SK-N-SH treated with all-trans-retinoic acid at 6 μM for 48 hours (cell line): ENCODE measurements around the gene GRAMD1B.

Source experiments
- ARNTL ChIP-seq: fragments of 450-650 bp; formaldehyde crosslinking; IDR thresholded peaks from 2 replicates; pipeline ENCODE4 v1.5.0; 2020; ENCODE audit warnings: low read depth, mild to moderate bottlenecking, moderate library complexity, borderline replicate concordance
- ESRRG ChIP-seq: fragments of 250-450 bp; sonication (Bioruptor Pico); IDR thresholded peaks from 2 replicates; pipeline ENCODE4 v1.6.1; 2021; ENCODE audit warnings: mild to moderate bottlenecking
- ISL1 ChIP-seq: fragments of 250-450 bp; sonication (Bioruptor Pico); IDR thresholded peaks from 2 replicates; pipeline ENCODE4 v2.1.2; 2022; ENCODE audit warnings: mild to moderate bottlenecking, moderate library complexity
- OSR1 ChIP-seq: fragments of 250-450 bp; sonication (Bioruptor Pico); IDR thresholded peaks from 2 replicates; pipeline ENCODE4 v1.8.0; 2022; ENCODE audit warnings: moderate library complexity, mild to moderate bottlenecking, inconsistent platforms
- PPARA ChIP-seq: fragments of 250-450 bp; sonication (Bioruptor Pico); IDR thresholded peaks from 2 replicates; pipeline ENCODE4 v1.5.0; 2020; ENCODE audit warnings: mild to moderate bottlenecking, borderline replicate concordance
- RARB ChIP-seq: fragments of 250-450 bp; sonication (Bioruptor Pico); IDR thresholded peaks from 2 replicates; pipeline ENCODE4 v1.8.0; 2021; ENCODE audit warnings: mild to moderate bottlenecking, moderate library complexity
- SNAI2 ChIP-seq: fragments of 250-450 bp; sonication (Bioruptor Pico); IDR thresholded peaks from 2 replicates; pipeline ENCODE4 v1.5.0; 2020; ENCODE audit warnings: mild to moderate bottlenecking, moderate library complexity
- ZFP3 ChIP-seq: fragments of 250-450 bp; sonication (Bioruptor Pico); IDR thresholded peaks from 2 replicates; pipeline ENCODE4 v1.5.0; 2020; ENCODE audit warnings: mild to moderate bottlenecking, moderate library complexity
- ZFP30 ChIP-seq: fragments of 450-650 bp; formaldehyde crosslinking; IDR thresholded peaks from 2 replicates; pipeline ENCODE4 v1.5.0; 2022; ENCODE audit warnings: mild to moderate bottlenecking, moderate library complexity
- ZNF8 ChIP-seq: fragments of 450-650 bp; formaldehyde crosslinking; IDR thresholded peaks from 2 replicates; pipeline ENCODE4 v1.5.0; 2020; ENCODE audit warnings: mild to moderate bottlenecking, moderate library complexity
- TF ChIP-seq, protein P1 (sequence below): fragments of 250-450 bp; sonication (Bioruptor Pico); IDR thresholded peaks from 2 replicates; pipeline ENCODE4 v1.8.0; 2021; ENCODE audit warnings: low read depth, mild to moderate bottlenecking, moderate library complexity, borderline replicate concordance
- TF ChIP-seq, protein P2 (sequence below): fragments of 250-450 bp; sonication (Bioruptor Pico); IDR thresholded peaks from 2 replicates; pipeline ENCODE4 v1.5.1; 2020; ENCODE audit warnings: low read depth, mild to moderate bottlenecking, moderate library complexity
- TF ChIP-seq, protein P3 (sequence below): fragments of 250-450 bp; sonication (Bioruptor Pico); IDR thresholded peaks from 2 replicates; pipeline ENCODE4 v1.8.0; 2020; ENCODE audit warnings: mild to moderate bottlenecking, moderate library complexity, borderline replicate concordance

DNA sequence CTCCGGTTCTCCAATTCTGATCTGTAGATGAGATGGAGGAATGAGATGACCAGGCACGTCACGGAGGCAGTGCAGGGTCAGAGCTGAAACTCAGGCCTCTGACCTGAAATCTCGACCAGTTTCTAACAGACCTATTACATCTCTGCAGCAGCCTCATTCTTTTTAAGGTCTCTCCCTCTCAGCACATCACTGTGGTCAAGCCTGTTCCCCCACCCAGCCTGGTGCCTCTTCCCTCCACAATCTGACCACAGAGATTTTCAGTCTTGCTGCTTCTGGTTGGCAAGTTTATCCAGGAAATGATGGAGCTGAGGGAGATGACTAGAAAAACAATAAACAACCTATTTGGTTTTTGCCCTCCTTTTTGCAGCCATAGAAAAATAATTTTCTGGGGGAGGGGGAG, 9.5 kb downstream of the GRAMD1B start:
- TF ChIP-seq ISL1 (CRISPR knock-in tag) (no peak), ZFP30 (no peak), ESRRG (CRISPR knock-in tag) (no peak), ARNTL (CRISPR knock-in tag) (no peak), PPARA (CRISPR knock-in tag) (no peak), ZFP3 (CRISPR knock-in tag) (no peak), OSR1 (no peak), ZNF8 (CRISPR knock-in tag) (no peak), RARB (no peak), SNAI2 (CRISPR knock-in tag) (no peak)
- TF ChIP-seq, protein P1, sequence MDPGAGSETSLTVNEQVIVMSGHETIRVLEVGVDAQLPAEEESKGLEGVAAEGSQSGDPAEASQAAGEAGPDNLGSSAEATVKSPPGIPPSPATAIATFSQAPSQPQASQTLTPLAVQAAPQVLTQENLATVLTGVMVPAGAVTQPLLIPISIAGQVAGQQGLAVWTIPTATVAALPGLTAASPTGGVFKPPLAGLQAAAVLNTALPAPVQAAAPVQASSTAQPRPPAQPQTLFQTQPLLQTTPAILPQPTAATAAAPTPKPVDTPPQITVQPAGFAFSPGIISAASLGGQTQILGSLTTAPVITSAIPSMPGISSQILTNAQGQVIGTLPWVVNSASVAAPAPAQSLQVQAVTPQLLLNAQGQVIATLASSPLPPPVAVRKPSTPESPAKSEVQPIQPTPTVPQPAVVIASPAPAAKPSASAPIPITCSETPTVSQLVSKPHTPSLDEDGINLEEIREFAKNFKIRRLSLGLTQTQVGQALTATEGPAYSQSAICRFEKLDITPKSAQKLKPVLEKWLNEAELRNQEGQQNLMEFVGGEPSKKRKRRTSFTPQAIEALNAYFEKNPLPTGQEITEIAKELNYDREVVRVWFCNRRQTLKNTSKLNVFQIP (CRISPR knock-in tag) = no peak
- TF ChIP-seq, protein P2, sequence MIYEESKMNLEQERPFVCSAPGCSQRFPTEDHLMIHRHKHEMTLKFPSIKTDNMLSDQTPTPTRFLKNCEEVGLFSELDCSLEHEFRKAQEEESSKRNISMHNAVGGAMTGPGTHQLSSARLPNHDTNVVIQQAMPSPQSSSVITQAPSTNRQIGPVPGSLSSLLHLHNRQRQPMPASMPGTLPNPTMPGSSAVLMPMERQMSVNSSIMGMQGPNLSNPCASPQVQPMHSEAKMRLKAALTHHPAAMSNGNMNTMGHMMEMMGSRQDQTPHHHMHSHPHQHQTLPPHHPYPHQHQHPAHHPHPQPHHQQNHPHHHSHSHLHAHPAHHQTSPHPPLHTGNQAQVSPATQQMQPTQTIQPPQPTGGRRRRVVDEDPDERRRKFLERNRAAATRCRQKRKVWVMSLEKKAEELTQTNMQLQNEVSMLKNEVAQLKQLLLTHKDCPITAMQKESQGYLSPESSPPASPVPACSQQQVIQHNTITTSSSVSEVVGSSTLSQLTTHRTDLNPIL (CRISPR knock-in tag) = no peak
- TF ChIP-seq, protein P3, sequence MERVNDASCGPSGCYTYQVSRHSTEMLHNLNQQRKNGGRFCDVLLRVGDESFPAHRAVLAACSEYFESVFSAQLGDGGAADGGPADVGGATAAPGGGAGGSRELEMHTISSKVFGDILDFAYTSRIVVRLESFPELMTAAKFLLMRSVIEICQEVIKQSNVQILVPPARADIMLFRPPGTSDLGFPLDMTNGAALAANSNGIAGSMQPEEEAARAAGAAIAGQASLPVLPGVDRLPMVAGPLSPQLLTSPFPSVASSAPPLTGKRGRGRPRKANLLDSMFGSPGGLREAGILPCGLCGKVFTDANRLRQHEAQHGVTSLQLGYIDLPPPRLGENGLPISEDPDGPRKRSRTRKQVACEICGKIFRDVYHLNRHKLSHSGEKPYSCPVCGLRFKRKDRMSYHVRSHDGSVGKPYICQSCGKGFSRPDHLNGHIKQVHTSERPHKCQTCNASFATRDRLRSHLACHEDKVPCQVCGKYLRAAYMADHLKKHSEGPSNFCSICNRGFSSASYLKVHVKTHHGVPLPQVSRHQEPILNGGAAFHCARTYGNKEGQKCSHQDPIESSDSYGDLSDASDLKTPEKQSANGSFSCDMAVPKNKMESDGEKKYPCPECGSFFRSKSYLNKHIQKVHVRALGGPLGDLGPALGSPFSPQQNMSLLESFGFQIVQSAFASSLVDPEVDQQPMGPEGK (CRISPR knock-in tag) = no peak
